ENCODE measurements around the gene AGAP5. TPM values are rescaled to one million over a fixed set of nuclear protein-coding genes. Genes with fewer than 3 reads are reported as not detected.

The AGAP5 gene
- total and polyA plus RNA-seq, 9 of the 15 experiments (the other 6 are each of a cell fraction or from before 2014, with no cell fraction given) = 0.32 to 7.5 (median 5.3) TPM

DNA sequence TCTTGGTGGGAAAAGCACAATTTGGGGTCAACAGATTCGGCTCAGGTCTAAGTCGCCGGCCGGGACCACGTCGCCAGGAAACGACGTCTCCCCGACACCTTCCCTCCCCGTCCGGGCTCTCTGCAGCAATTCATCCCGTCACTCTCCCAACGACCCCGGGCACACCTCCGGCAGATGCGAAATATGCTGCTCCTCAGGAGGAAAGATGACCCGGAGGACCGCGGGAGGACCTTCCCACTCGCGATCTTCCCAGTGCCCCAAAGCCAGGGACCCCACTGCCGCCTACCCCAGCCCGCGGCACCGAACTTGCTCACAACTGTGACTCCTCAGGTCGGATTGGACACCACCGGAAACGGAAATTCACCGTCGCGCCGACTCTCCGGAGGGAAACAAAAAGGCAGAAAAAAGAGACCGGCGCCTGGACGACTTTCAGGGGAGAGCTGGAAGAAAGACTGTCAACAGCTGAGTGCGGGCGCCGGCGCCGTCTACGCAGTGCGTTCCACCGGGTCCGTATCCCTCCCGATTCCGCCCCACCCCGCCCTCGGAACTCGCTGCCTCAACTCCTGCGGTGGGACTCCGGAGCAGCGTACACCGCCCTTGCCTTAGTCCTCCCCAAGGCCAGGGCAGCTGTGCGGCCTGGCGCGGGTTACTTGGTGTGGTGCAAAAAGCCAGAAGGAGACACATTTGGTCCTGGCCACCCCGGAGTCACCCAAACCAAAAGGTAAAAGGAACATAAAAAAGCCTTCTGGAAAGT is 32.4 kb upstream of the AGAP5 start (continued):
- TF ChIP-seq, protein P1, sequence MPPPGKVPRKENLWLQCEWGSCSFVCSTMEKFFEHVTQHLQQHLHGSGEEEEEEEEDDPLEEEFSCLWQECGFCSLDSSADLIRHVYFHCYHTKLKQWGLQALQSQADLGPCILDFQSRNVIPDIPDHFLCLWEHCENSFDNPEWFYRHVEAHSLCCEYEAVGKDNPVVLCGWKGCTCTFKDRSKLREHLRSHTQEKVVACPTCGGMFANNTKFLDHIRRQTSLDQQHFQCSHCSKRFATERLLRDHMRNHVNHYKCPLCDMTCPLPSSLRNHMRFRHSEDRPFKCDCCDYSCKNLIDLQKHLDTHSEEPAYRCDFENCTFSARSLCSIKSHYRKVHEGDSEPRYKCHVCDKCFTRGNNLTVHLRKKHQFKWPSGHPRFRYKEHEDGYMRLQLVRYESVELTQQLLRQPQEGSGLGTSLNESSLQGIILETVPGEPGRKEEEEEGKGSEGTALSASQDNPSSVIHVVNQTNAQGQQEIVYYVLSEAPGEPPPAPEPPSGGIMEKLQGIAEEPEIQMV (tag; conservative IDR thresholded peaks at IDR 0.05; ENCODE audit: low read depth) = peak; percentile 95
- TF ChIP-seq ZNF518B (CRISPR knock-in tag; IDR thresholded peaks at IDR 0.05) (no peak), CBX8 (IDR thresholded peaks at IDR 0.05; ENCODE audit: borderline replicate concordance, extremely low read depth, low read depth, low read length, poor library complexity, severe bottlenecking) (no peak), ZNF232 (CRISPR knock-in tag; IDR thresholded peaks at IDR 0.05) (no peak), ZNF592 (IDR thresholded peaks at IDR 0.05) (no peak), PPARD (CRISPR knock-in tag; IDR thresholded peaks at IDR 0.05) (no peak), SNRNP70 (optimal IDR thresholded peaks at IDR 0.05; ENCODE audit: low read depth, low read length) (no peak), NFRKB (IDR thresholded peaks at IDR 0.05; ENCODE audit: low read depth) (peak; percentile 76), MYBL2 (IDR thresholded peaks at IDR 0.05; ENCODE audit: low read depth) (no peak), MYBL2 (CRISPR knock-in tag; IDR thresholded peaks at IDR 0.05; ENCODE audit: borderline replicate concordance) (no peak)
- TF ChIP-seq, protein P2, sequence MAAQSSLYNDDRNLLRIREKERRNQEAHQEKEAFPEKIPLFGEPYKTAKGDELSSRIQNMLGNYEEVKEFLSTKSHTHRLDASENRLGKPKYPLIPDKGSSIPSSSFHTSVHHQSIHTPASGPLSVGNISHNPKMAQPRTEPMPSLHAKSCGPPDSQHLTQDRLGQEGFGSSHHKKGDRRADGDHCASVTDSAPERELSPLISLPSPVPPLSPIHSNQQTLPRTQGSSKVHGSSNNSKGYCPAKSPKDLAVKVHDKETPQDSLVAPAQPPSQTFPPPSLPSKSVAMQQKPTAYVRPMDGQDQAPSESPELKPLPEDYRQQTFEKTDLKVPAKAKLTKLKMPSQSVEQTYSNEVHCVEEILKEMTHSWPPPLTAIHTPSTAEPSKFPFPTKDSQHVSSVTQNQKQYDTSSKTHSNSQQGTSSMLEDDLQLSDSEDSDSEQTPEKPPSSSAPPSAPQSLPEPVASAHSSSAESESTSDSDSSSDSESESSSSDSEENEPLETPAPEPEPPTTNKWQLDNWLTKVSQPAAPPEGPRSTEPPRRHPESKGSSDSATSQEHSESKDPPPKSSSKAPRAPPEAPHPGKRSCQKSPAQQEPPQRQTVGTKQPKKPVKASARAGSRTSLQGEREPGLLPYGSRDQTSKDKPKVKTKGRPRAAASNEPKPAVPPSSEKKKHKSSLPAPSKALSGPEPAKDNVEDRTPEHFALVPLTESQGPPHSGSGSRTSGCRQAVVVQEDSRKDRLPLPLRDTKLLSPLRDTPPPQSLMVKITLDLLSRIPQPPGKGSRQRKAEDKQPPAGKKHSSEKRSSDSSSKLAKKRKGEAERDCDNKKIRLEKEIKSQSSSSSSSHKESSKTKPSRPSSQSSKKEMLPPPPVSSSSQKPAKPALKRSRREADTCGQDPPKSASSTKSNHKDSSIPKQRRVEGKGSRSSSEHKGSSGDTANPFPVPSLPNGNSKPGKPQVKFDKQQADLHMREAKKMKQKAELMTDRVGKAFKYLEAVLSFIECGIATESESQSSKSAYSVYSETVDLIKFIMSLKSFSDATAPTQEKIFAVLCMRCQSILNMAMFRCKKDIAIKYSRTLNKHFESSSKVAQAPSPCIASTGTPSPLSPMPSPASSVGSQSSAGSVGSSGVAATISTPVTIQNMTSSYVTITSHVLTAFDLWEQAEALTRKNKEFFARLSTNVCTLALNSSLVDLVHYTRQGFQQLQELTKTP (IDR thresholded peaks at IDR 0.05; ENCODE audit: low read depth in 1 of 2, partially characterized antibody in 2 of 2) = peak in 1 of 2 experiments; percentile 88
